Pancreas (tissue), 10 donors: Measurements from ENCODE around the gene ST6GALNAC2. TPM values are rescaled to one million over a fixed set of nuclear protein-coding genes. Genes with fewer than 3 reads are reported as not detected.
"Not testable (repeated sequence)": the region's sequence is repeated elsewhere in the genome, so short reads cannot be mapped to it uniquely, and the experiment has no call there.

Experiments used
- ATAC-seq, 4 donors: fragments of 200-7000 bp; cut with Tn5 transposase; one replicate each; pipeline versions ENCODE4 v1.8.0 to v1.9.1; 2020; ENCODE audit warnings: mild to moderate bottlenecking in 4 of 4, moderate library complexity in 4 of 4
- DNase-seq, 6 donors: peaks; one replicate each; pipeline ENCODE4 v3.0.0-alpha.2; 2020
- FAIRE-seq: peaks from 2 replicates; lab custom pipeline; 2012; peaks lifted over from hg19 to GRCh38; lab: Jason Lieb, UNC
- H3K27ac ChIP-seq, 4 donors: fragments of 200-600 bp; sonication (generic); 1 replicate in 3 of 4; 2 replicates in 1 of 4; pipeline versions ENCODE4 v1.5.0 to v1.8.0; 2020
- H3K27me3 ChIP-seq, 4 donors: fragments of 200-600 bp; one replicate each; pipeline ENCODE4 v1.8.0; 2021
- H3K36me3 ChIP-seq, 3 donors: fragments of 200-600 bp; sonication (generic) in 1 of 3; one replicate each; pipeline versions ENCODE4 v1.5.0 to v1.8.0; 2020 to 2021
- H3K4me1 ChIP-seq, 3 donors: fragments of 200-600 bp; one replicate each; pipeline ENCODE4 v1.8.0; 2021
- H3K4me3 ChIP-seq, 4 donors: fragments of 200-600 bp; sonication (generic) in 2 of 4; one replicate each; pipeline versions ENCODE4 v1.5.0 to v1.8.0; 2020 to 2021
- H3K9me3 ChIP-seq, 4 donors: fragments of 200-600 bp; one replicate each; pipeline ENCODE4 v1.8.0; 2021
- CTCF ChIP-seq, 4 donors: fragments of 200-600 bp; sonication (generic) in 3 of 4; IDR thresholded peaks; one replicate each; pipeline versions ENCODE4 v1.5.0 to v1.8.0; 2021; ENCODE audit warnings: antibody characterized with exemption in 4 of 4
- WGBS, 2 donors: extraction: QIAGEN DNeasy Blood & Tissue Kit; methylation state at CpG; one replicate each; pipeline ENCODE4 v1.1.7; 2013; 5-methylcytosine and 5-hydroxymethylcytosine counted together
- intact Hi-C, 3 donors: fragments of 100-400 bp; cut with DNase I; formaldehyde crosslinking; loops; one replicate each; pipeline versions ENCODE4 v1.11.1 to v1.14.2; 2022
- polyA plus RNA-seq, 2 donors: library from polyadenylated mRNA; stranded (reverse); fragments of 200-250 nt; gene quantifications; one replicate each; pipeline ENCODE4 v1.2.3, GENCODE V29; 2013
- total RNA-seq, 6 donors: library from RNA; stranded (reverse); fragmentation: NEBNext Ultra II Directional in 4 of 6; extraction: Animal tissue kit (Norgen Biotek cat#: 25700) in 4 of 6; gene quantifications; one replicate each; pipeline versions ENCODE4 v1.2.1 to v1.2.4, GENCODE V29; 2021 to 2023
- donor health status: healthy with polysubstance abuse.
- donor health status: DM: no; HTN: no; CAD: no; lungs with moderate emphysema.
- donor health status: DM: no; HTN: no; CAD: no.
- donor health status: control.
- donor health status: control.
- donor health status: Bipolar disorder and iron deficiency.
- donor health status: DM: yes; HTN: yes; CAD: no.
- donor health status: DM: no; HTN: no; CAD: no.
- donor health status: DM: no; HTN: no; CAD: no.
- donor health status: DM: yes; HTN: yes; CAD: no.

ST6GALNAC2 gene
- total and polyA plus RNA-seq, 8 donors, result 5.0 to 15.0 (median 6.9) TPM

DNA sequence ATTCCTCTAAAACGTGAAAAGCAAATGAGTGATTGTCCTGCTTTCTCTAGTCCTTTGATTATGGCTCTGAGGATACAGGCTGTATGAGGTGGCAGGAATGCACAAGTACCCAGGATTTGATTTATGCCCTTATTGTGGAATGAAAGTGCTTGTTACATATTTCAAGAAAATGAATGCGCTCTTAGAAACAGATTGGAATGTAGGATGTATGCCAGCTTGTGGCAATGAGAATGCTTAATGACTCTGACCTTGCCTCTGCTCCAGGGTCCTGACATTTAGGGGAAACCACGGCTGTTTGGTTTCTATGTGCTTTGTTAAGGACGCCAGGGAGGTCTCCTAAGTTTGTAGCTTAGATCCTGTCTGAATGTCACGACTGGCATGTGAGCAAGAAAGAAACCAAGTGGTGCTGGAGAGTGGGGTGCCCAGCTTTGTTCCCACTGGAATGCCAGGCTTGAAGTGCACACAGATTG, 23.8 kb downstream of the ST6GALNAC2 start:
- peaks cover 3 to 24% (median 8%) of the 10 kb centered on the region in 3 donors for H3K36me3 ChIP-seq
- H3K4me3 ChIP-seq, result no peak overlapping the region
- no peak for TF ChIP-seq CTCF (IDR thresholded peaks at IDR 0.05)
- no peak for DNase-seq
- peak in 1 of 4 donors; percentile 14 for ATAC-seq
- 51 to 66% methylated on average over 5 of the region's 5 CpGs for WGBS, 2 donors
- peaks cover 7 to 42% (median 23%) of the 10 kb centered on the region in 3 donors for H3K4me1 ChIP-seq
- H3K27me3 ChIP-seq, result no peaks in the 10 kb centered on the region
- H3K9me3 ChIP-seq, result no peaks in the 10 kb centered on the region
- intact Hi-C loops, result no loop called here
- peak overlapping the region in 2 of 4 donors; percentile 58 to 59 for H3K27ac ChIP-seq
- no peak for FAIRE-seq

- no peaks in the 10 kb centered on the region for H3K27me3 ChIP-seq
- intact Hi-C loops, result no loop called here
- peaks cover 7 to 45% (median 23%) of the 10 kb centered on the region in 3 donors for H3K4me1 ChIP-seq
- WGBS, 2 donors, result 61 to 62% methylated on average over 7 of the region's 7 CpGs
- no peaks in the 10 kb centered on the region for H3K9me3 ChIP-seq
- FAIRE-seq (no peak), DNase-seq (no peak), ATAC-seq (no peak)
- H3K27ac ChIP-seq, result peak overlapping the region in 3 of 4 donors; percentile 28 to 59 (median 58)
- H3K4me3 ChIP-seq, result no peak overlapping the region
- peaks cover 3 to 24% (median 8%) of the 10 kb centered on the region in 3 donors for H3K36me3 ChIP-seq
- TF ChIP-seq CTCF (IDR thresholded peaks at IDR 0.05), result no peak
Measured at GRCh38 chr17:76561332-76561731, 24.3 kb downstream of the ST6GALNAC2 start.

DNA sequence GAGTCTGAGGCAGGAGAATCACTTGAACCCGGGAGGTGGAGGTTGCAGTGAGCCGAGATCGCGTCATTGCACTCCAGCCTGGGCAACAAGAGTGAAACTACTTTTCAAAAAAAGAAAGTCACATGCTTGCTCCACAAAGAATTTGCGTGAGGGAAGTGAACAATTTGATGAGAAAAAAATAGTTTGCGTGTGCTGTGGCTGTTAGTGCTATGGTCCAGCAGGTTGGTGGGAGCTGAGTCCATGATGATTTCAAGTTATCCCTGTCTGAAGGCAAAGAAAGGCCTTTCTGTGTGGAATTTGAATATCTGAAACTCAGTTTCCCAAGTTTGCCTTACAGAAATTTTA, 24.8 kb downstream of the ST6GALNAC2 start:
- DNase-seq, result no peak
- no peak for TF ChIP-seq CTCF (IDR thresholded peaks at IDR 0.05)
- no peak for FAIRE-seq
- H3K36me3 ChIP-seq, result peaks cover 3 to 24% (median 8%) of the 10 kb centered on the region in 3 donors
- no peaks in the 10 kb centered on the region for H3K9me3 ChIP-seq
- H3K27ac ChIP-seq, result peak overlapping the region in 3 of 4 donors; percentile 28 to 59 (median 58)
- intact Hi-C loops, result no loop called here
- peaks cover 7 to 45% (median 23%) of the 10 kb centered on the region in 3 donors for H3K4me1 ChIP-seq
- H3K27me3 ChIP-seq, result no peaks in the 10 kb centered on the region
- no peak overlapping the region for H3K4me3 ChIP-seq
- ATAC-seq, result no peak
- WGBS, 2 donors, result 85 to 86% methylated on average over 6 of the region's 6 CpGs

DNA sequence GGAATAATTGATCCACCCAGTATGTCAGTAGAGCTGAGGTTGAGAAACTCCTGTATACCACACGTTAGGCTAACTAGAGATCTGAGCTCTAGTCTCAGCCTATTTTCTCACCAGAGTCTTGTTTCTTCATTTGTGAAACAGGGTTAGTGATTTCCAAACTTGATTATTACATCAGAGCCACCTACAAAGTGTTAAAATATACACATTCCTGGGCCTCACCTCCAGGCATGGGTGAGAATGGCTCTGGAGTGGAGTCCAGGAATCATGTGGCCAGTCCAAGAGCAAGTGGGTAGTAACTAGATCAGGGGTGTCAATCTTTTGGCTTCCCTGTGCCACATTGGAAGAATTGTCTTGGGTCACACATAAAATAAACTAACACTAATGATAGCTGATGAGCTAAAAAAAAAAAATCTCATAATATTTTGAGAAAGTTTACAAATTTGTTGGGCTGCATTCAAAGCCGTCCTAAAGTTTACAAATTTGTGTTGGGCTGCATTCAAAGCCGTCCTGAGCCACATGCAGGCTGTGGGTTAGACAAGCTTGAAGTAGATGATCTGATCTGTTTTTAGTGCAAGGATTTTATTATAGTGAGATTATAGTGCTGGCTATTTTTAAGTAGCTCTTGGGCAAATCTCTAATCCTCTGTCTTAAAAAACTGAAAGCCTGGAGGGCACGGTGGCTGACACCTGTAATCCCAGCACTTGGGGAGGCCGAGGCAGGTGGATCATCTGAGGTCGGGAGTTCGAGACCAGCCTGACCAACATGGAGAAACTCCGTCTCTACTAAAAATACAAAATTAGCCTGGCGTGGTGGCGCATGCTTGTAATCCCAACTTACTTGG, 25.4 kb downstream of the ST6GALNAC2 start:
- no peaks in the 10 kb centered on the region for H3K9me3 ChIP-seq
- peaks cover 7 to 45% (median 23%) of the 10 kb centered on the region in 3 donors for H3K4me1 ChIP-seq
- no peak for TF ChIP-seq CTCF (IDR thresholded peaks at IDR 0.05)
- H3K4me3 ChIP-seq, result peak overlapping the region in 1 of 4 donors; percentile 89
- DNase-seq, result no peak
- WGBS, 2 donors, result 90% methylated on average over 10 of the region's 10 CpGs
- H3K27ac ChIP-seq, result peak overlapping the region in 3 of 4 donors; percentile 28 to 59 (median 58)
- H3K36me3 ChIP-seq, result peaks cover 3 to 19% (median 4%) of the 10 kb centered on the region in 3 donors
- ATAC-seq, result no peak
- no peak for FAIRE-seq
- no peaks in the 10 kb centered on the region for H3K27me3 ChIP-seq
- intact Hi-C loops, result no loop called here

GRCh38 chr17:76559460-76559859, 26.2 kb downstream of the ST6GALNAC2 start:
- peak overlapping the region in 1 of 4 donors; percentile 18 for H3K27ac ChIP-seq
- H3K27me3 ChIP-seq, ATAC-seq, H3K9me3 ChIP-seq, intact Hi-C loops, DNase-seq, FAIRE-seq: not testable (repeated sequence)
- peak overlapping the region in 1 of 4 donors; percentile 89 for H3K4me3 ChIP-seq
- peaks cover 0 to 14% (median 4%) of the 10 kb centered on the region in 3 donors for H3K36me3 ChIP-seq
- WGBS, 2 donors, result 71 to 72% methylated on average over 7 of the region's 7 CpGs
- H3K4me1 ChIP-seq, result peaks cover 7 to 43% (median 23%) of the 10 kb centered on the region in 3 donors
